Measurements from ENCODE around the gene LAD1. TPM values are rescaled to one million over a fixed set of nuclear protein-coding genes. Genes with fewer than 3 reads are reported as not detected.

The LAD1 gene
- polyA plus RNA-seq, 1 experiment: 0.04 TPM

DNA sequence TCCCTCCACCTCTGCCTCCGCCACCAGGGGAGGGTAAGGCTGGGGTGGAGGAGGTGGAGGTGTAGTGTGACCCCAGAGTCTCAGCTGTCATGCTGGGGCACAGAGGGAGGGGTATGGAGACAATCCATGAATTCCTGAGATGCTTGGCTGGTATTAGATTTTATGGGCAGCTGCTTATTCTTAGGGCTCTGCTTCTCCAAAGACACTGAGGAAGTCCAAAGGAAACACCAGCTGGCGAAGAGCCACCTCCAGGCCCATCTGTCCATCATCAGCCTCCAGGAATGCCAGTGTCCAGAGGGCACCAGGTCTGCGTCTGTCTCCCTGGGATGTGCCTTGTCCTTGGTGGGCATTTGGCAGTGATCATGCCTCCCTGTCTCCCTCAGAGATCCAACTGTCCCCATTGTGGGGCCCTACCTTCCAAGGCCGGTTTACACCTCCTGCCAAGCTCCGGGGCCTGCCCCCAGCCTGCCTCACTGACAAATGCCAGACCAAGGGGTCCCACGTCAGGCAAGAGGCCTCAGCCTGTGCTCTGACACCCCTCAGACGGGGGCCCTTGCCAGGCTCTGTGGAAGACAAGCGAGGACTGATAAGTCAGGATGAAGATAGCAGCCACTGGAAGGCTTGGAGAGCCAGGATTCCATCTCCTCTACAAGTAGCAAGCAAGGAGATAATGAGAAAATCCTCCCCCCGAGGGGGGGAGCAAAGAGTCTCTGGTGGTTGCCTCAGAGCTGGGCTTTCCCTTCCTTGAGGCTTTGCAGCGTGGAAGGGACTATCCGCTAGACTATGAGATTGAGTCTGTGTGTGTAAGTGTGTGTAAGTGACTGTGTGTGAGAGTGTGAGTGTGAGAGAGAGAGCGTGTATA lies 20.9 kb upstream of the LAD1 start:
- TF ChIP-seq CTCF (IDR thresholded peaks at IDR 0.05; ENCODE audit: low read depth, low read length): no peak
- ChIA-PET CTCF (interaction anchor here (0.9 to 1.2 kb wide), 2 partner anchors 9 to 16 kb away, joined by 4 to 6 read pairs; no protein-coding TSS in a partner anchor), POLR2A (no interaction called here)
- Histone ChIP-seq H3K27ac (ENCODE audit: low read depth, low read length) (no peak overlapping the region), H3K9me3 (ENCODE audit: control insufficient read depth, insufficient read depth, low read length) (peaks cover 16% of the 10 kb centered on the region), H3K27me3 (ENCODE audit: control insufficient read depth, insufficient read depth, low read length) (peaks cover 50% of the 10 kb centered on the region), H3K4me3 (ENCODE audit: low read depth, low read length) (no peak overlapping the region)
- no peak for DNase-seq (ENCODE audit: low read depth, low spot score)

- Histone ChIP-seq H3K4me3 (ENCODE audit: low read depth, low read length) (no peak overlapping the region), H3K9me3 (ENCODE audit: control insufficient read depth, insufficient read depth, low read length) (peaks cover 14% of the 10 kb centered on the region), H3K27ac (ENCODE audit: low read depth, low read length) (no peak overlapping the region), H3K27me3 (ENCODE audit: control insufficient read depth, insufficient read depth, low read length) (peaks cover 50% of the 10 kb centered on the region)
- CTCF ChIA-PET: interaction anchor here (0.9 kb wide), 1 partner anchor 16 kb away, joined by 6 read pairs; no protein-coding TSS in a partner anchor
- POLR2A ChIA-PET: no interaction called here
- no peak for TF ChIP-seq CTCF (IDR thresholded peaks at IDR 0.05; ENCODE audit: low read depth, low read length)
- no peak for DNase-seq (ENCODE audit: low read depth, low spot score)
Observed at GRCh38 chr1:201419256-201419655, 20.1 kb upstream of the LAD1 start.

- no peak for TF ChIP-seq CTCF (IDR thresholded peaks at IDR 0.05; ENCODE audit: low read depth, low read length)
- ChIA-PET POLR2A (interaction anchor here (0.6 kb wide), 1 partner anchor 62 kb away, joined by 4 read pairs; no protein-coding TSS in a partner anchor), CTCF (interaction anchor here (0.6 to 1.6 kb wide), 6 partner anchors 9 to 94 kb away, joined by 5 to 12 read pairs (median 6); no protein-coding TSS in a partner anchor)
- no peak overlapping the region for H3K4me3 ChIP-seq (ENCODE audit: low read depth, low read length)
- peaks cover 50% of the 10 kb centered on the region for H3K27me3 ChIP-seq (ENCODE audit: control insufficient read depth, insufficient read depth, low read length)
- no peak overlapping the region for H3K27ac ChIP-seq (ENCODE audit: low read depth, low read length)
- H3K9me3 ChIP-seq (ENCODE audit: control insufficient read depth, insufficient read depth, low read length): peaks cover 14% of the 10 kb centered on the region
- no peak for DNase-seq (ENCODE audit: low read depth, low spot score)
Observed at GRCh38 chr1:201418461-201418860, 19.3 kb upstream of the LAD1 start.

DNA sequence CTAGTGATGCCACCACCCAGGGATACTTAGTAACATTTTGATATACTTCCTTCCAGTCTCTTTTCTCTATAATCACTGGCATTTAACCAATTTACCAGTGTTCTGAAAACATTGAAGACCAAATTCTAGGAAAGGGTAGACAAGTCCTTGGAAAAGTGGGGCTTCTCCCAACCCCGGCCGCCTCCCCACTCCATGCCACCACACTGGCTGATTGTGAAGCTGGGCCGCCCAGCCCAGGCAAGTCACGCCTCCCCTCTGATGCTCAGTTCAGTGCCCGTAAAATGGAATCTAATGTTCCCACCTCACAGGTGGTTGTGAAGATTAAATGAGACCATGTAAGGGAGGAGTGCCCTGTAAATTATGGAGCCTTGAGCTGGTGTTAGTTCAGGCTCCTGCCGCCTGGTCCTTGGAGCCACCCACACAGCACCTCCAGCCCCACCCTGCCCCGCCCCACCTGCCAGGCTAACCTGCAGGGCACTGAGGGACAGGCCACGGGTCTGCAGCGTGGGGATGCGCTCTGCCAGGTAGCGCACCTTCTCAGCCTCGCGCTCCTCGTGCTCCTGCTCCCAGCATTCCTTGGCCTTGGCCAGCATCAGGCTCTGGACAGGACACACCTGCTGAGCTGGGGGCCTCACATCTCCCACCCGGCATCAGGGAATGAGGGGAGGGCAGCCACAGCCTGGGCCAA lies 15.1 kb upstream of the LAD1 start:
- no peak for TF ChIP-seq CTCF (IDR thresholded peaks at IDR 0.05; ENCODE audit: low read depth, low read length)
- Histone ChIP-seq H3K27me3 (ENCODE audit: control insufficient read depth, insufficient read depth, low read length) (peaks cover 57% of the 10 kb centered on the region), H3K4me3 (ENCODE audit: low read depth, low read length) (no peak overlapping the region), H3K27ac (ENCODE audit: low read depth, low read length) (no peak overlapping the region), H3K9me3 (ENCODE audit: control insufficient read depth, insufficient read depth, low read length) (peaks cover 14% of the 10 kb centered on the region)
- POLR2A ChIA-PET: interaction anchor here (0.6 kb wide), 1 partner anchor 38 kb away, joined by 3 read pairs; no protein-coding TSS in a partner anchor
- DNase-seq (ENCODE audit: low read depth, low spot score): no peak
- CTCF ChIA-PET: interaction anchor here (1.2 kb wide), 1 partner anchor 160 kb away, joined by 3 read pairs; no protein-coding TSS in a partner anchor
